KMS-11 (cell line): ENCODE data around the gene PQBP1.

ENCODE experiments used
- H2AFZ ChIP-seq: fragments of 200-600 bp; sonication (generic); 2 replicates; pipeline ENCODE4 v1.6.1; 2016; ENCODE audit warnings: antibody characterized with exemption, mixed run types, low read depth
- H3K27ac ChIP-seq: fragments of 200-600 bp; sonication (generic); 2 replicates; pipeline ENCODE4 v1.6.1; 2016; ENCODE audit warnings: mild to moderate bottlenecking, mixed run types
- H3K27me3 ChIP-seq: fragments of 200-600 bp; sonication (generic); 2 replicates; pipeline ENCODE4 v1.6.1; 2017; ENCODE audit warnings: mild to moderate bottlenecking, low read depth, mixed run types, moderate library complexity; ENCODE audit not compliant: insufficient read depth
- H3K36me3 ChIP-seq: fragments of 200-600 bp; sonication (generic); 2 replicates; pipeline ENCODE4 v1.6.1; 2017; ENCODE audit warnings: mild to moderate bottlenecking, mixed run types; ENCODE audit not compliant: insufficient read depth
- H3K4me1 ChIP-seq: fragments of 200-600 bp; sonication (generic); 2 replicates; pipeline ENCODE4 v1.6.1; 2016; ENCODE audit warnings: mild to moderate bottlenecking, low read depth, mixed run types; ENCODE audit not compliant: poor library complexity, severe bottlenecking
- H3K4me2 ChIP-seq: fragments of 200-600 bp; sonication (generic); 2 replicates; pipeline ENCODE4 v1.7.0; 2016; ENCODE audit warnings: mild to moderate bottlenecking, mixed run types
- H3K4me3 ChIP-seq: fragments of 200-600 bp; sonication (generic); IDR thresholded peaks from 2 replicates; pipeline ENCODE4 v1.6.1; 2017; ENCODE audit warnings: low read depth, low read length, mixed read lengths; ENCODE audit not compliant: insufficient read depth
- H3K79me2 ChIP-seq: fragments of 200-600 bp; sonication (generic); 2 replicates; pipeline ENCODE4 v1.6.1; 2016; ENCODE audit warnings: low read depth, mixed run types; ENCODE audit not compliant: insufficient read depth
- H3K9ac ChIP-seq: fragments of 200-600 bp; sonication (generic); 2 replicates; pipeline ENCODE4 v1.6.1; 2016; ENCODE audit warnings: mild to moderate bottlenecking, mixed run types
- H4K20me1 ChIP-seq: fragments of 200-600 bp; sonication (generic); 2 replicates; pipeline ENCODE4 v1.6.1; 2016; ENCODE audit warnings: mild to moderate bottlenecking, mixed run types; ENCODE audit not compliant: insufficient read depth
- CTCF ChIP-seq: fragments of 200-600 bp; sonication (generic); conservative IDR thresholded peaks from 2 replicates; pipeline ENCODE4 v1.6.1; 2017; ENCODE audit warnings: low read depth, mild to moderate bottlenecking, antibody characterized with exemption, low read length, moderate library complexity, mixed read lengths

PQBP1 gene

GRCh38 chrX:48942895-48943294 lies 45.2 kb downstream of the PQBP1 start:
- Histone ChIP-seq H3K79me2 (peaks cover 39% of the 10 kb centered on the region; the same call in 1 of the 2 replicates), H3K27ac (no peak overlapping the region; the same call in 1 of the 2 replicates), H4K20me1 (no peaks in the 10 kb centered on the region)

GRCh38 chrX:48945517-48946348 lies 48.0 kb downstream of the PQBP1 start:
- Histone ChIP-seq H3K4me3 (no peak overlapping the region), H3K27me3 (no peaks in the 10 kb centered on the region), H3K9ac (no peak overlapping the region), H3K27ac (peak overlapping the region; percentile 32; the same call in 1 of the 2 replicates), H3K79me2 (peaks cover 36% of the 10 kb centered on the region; the same call in 1 of the 2 replicates), H3K4me1 (peaks cover 82% of the 10 kb centered on the region), H4K20me1 (no peaks in the 10 kb centered on the region), H2AFZ (no peak overlapping the region), H3K4me2 (peak overlapping the region; percentile 37; the same call in 1 of the 2 replicates), H3K36me3 (no peaks in the 10 kb centered on the region)
- TF ChIP-seq CTCF, result peak; percentile 72

More at GRCh38 chrX:48942895-48943294, 45.2 kb downstream of the PQBP1 start:
- Histone ChIP-seq H3K4me3 (no peak overlapping the region), H3K9ac (no peak overlapping the region), H3K36me3 (no peaks in the 10 kb centered on the region), H3K27me3 (no peaks in the 10 kb centered on the region), H3K4me1 (peaks cover 96% of the 10 kb centered on the region), H3K4me2 (no peak overlapping the region; the same call in 1 of the 2 replicates), H2AFZ (no peak overlapping the region)
- TF ChIP-seq CTCF, result no peak

- H3K4me1 ChIP-seq, result peaks cover 55% of the 10 kb centered on the region
- peaks cover 32% of the 10 kb centered on the region; the same call in 1 of the 2 replicates for H3K79me2 ChIP-seq
- no peak overlapping the region for H3K4me3 ChIP-seq
- no peak overlapping the region for H3K27ac ChIP-seq
- H3K4me2 ChIP-seq, result no peak overlapping the region
- no peak overlapping the region for H2AFZ ChIP-seq
- H3K27me3 ChIP-seq, result no peaks in the 10 kb centered on the region
- no peaks in the 10 kb centered on the region for H4K20me1 ChIP-seq
- no peak overlapping the region for H3K9ac ChIP-seq
- no peak for TF ChIP-seq CTCF
- no peaks in the 10 kb centered on the region for H3K36me3 ChIP-seq
Observed at GRCh38 chrX:48948589-48948988, 50.9 kb downstream of the PQBP1 start.
